Activated CD8-positive, alpha-beta T cell treated with anti-CD3 and anti-CD28 coated beads for 36 hours (primary cell): ENCODE measurements around the gene MYCBP. TPM values are rescaled to one million over a fixed set of nuclear protein-coding genes. Genes with fewer than 3 reads are reported as not detected.

Experiments
- ATAC-seq: fragments of 200-7000 bp; cut with Tn5 transposase; one replicate; pipeline ENCODE4 v1.10.0; 2021; ENCODE audit warnings: mild to moderate bottlenecking, moderate library complexity
- CTCF ChIA-PET: fragments of 350-600 bp; sonication (Branson Sonifier 250); formaldehyde crosslinking; loops from one replicate; lab custom pipeline; 2021; ENCODE audit warnings: antibody characterized with exemption; lab: Charles Lee
- POLR2A ChIA-PET: fragments of 350-600 bp; sonication (Branson Sonifier 250); formaldehyde crosslinking; loops from one replicate; lab custom pipeline; 2021; ENCODE audit warnings: antibody characterized with exemption; lab: Charles Lee
- DNase-seq: peaks from one replicate; pipeline ENCODE4 v3.0.0-alpha.2; 2020
- H3K27ac Mint-ChIP-seq: one replicate; pipeline ENCODE4 v1.8.0; 2021; ENCODE audit warnings: mild to moderate bottlenecking, mixed read lengths
- H3K27me3 Mint-ChIP-seq: one replicate; pipeline ENCODE4 v1.8.0; 2021; ENCODE audit warnings: mixed read lengths
- H3K36me3 Mint-ChIP-seq: one replicate; pipeline ENCODE4 v1.8.0; 2021; ENCODE audit warnings: low read depth, mixed read lengths
- H3K4me1 Mint-ChIP-seq: one replicate; pipeline ENCODE4 v1.8.0; 2021; ENCODE audit warnings: low read depth, mixed read lengths
- H3K4me3 Mint-ChIP-seq: one replicate; pipeline ENCODE4 v1.8.0; 2021; ENCODE audit warnings: mild to moderate bottlenecking, moderate library complexity, mixed read lengths
- H3K9me3 Mint-ChIP-seq: one replicate; pipeline ENCODE4 v1.8.0; 2021; ENCODE audit warnings: mixed read lengths
- CTCF ChIP-seq: fragments of 200-600 bp; IDR thresholded peaks from one replicate; pipeline ENCODE4 v1.8.0; 2022; ENCODE audit warnings: antibody characterized with exemption, mild to moderate bottlenecking
- intact Hi-C: fragments of 100-400 bp; cut with micrococcal nuclease; formaldehyde crosslinking; loops from one replicate; pipeline ENCODE4 v1.10.0; 2022
- total RNA-seq, 2 experiments: library from RNA; stranded (reverse); gene quantifications; one replicate each; pipeline ENCODE4 v1.2.3, GENCODE V29; 2021

Gene MYCBP
- total RNA-seq, 2 experiments from 2014 or later: 45.6 to 46.4 TPM

GRCh38 chr1:38812981-38813380, 60.2 kb downstream of the MYCBP start:
- POLR2A ChIA-PET: no interaction called here
- intact Hi-C loops: no loop called here
- no peak for TF ChIP-seq CTCF
- H3K27me3 Mint-ChIP-seq: peaks cover 59% of the 10 kb centered on the region
- no peaks in the 10 kb centered on the region for H3K36me3 Mint-ChIP-seq
- CTCF ChIA-PET: interaction anchor here (0.6 kb wide), 1 partner anchor 32 kb away, joined by 3 read pairs; no protein-coding TSS in a partner anchor
- ATAC-seq: no peak
- H3K27ac Mint-ChIP-seq: no peak overlapping the region
- DNase-seq: no peak
- no peaks in the 10 kb centered on the region for H3K9me3 Mint-ChIP-seq
- no peak overlapping the region for H3K4me3 Mint-ChIP-seq
- H3K4me1 Mint-ChIP-seq: peaks cover 7% of the 10 kb centered on the region

Other genes starting within 250 kb of the MYCBP start
- 1 to 10 TPM; 8.2 to 9.1 TPM for gene RRAGC, start 13.6 kb downstream of the MYCBP start, total RNA-seq
- not detected for gene GJA9, start 8.2 kb upstream of the MYCBP start, total RNA-seq
- not detected for gene RHBDL2, start 68.5 kb upstream of the MYCBP start, total RNA-seq
- 10 to 100 TPM; 57.8 to 59.4 TPM for gene AKIRIN1, start 117.9 kb upstream of the MYCBP start, total RNA-seq
- 100 to 1,000 TPM; 153 to 178 TPM for gene NDUFS5, start 153.0 kb upstream of the MYCBP start, total RNA-seq